Fibroblast of lung (primary cell): ENCODE data around the gene BLTP3B. TPM values are rescaled to one million over a fixed set of nuclear protein-coding genes. Genes with fewer than 3 reads are reported as not detected.
A peak's percentile ranks its signal among the peaks of the same experiment; 100 is the strongest.

Experiments
- DNase-seq, 2 donors: peaks; one replicate each; pipeline versions ENCODE4 v3.0.0 to v3.0.0-alpha.2; 2010; ENCODE audit warnings: low read depth in 2 of 2
- H2AFZ ChIP-seq: 2 replicates; pipeline ENCODE4 v1.5.1; 2012; ENCODE audit warnings: low read length, control low read depth, inconsistent platforms
- H3K27ac ChIP-seq: 2 replicates; pipeline ENCODE4 v1.5.1; 2011; ENCODE audit warnings: low read length, control low read depth; ENCODE audit not compliant: insufficient read depth
- H3K27me3 ChIP-seq: 2 replicates; pipeline ENCODE4 v1.5.1; 2011; ENCODE audit warnings: mild to moderate bottlenecking, low read length; ENCODE audit not compliant: control insufficient read depth, insufficient read depth
- H3K36me3 ChIP-seq: 2 replicates; pipeline ENCODE4 v1.5.1; 2011; ENCODE audit warnings: low read length; ENCODE audit not compliant: control insufficient read depth, insufficient read depth
- H3K4me1 ChIP-seq: 2 replicates; pipeline ENCODE4 v1.5.1; 2011; ENCODE audit warnings: low read length; ENCODE audit not compliant: control insufficient read depth, insufficient read depth; ENCODE audit errors: extremely low read depth
- H3K4me2 ChIP-seq: 2 replicates; pipeline ENCODE4 v1.5.1; 2011; ENCODE audit warnings: low read length, control low read depth; ENCODE audit not compliant: insufficient read depth; ENCODE audit errors: extremely low read depth
- H3K4me3 ChIP-seq, 4 experiments: fragments of 200-600 bp in 1 of 4; sonication (generic) in 1 of 4; replicated peaks in 1 of 4; 2 replicates each; pipeline ENCODE4 v1.5.1; 2011 to 2016; ENCODE audit warnings: low read length in 4 of 4, low read depth in 3 of 4, mild to moderate bottlenecking in 3 of 4, control low read depth in 2 of 4, inconsistent platforms in 1 of 4, mixed read lengths in 1 of 4; ENCODE audit not compliant: insufficient read depth in 1 of 4; ENCODE audit errors: control extremely low read depth in 1 of 4
- H3K79me2 ChIP-seq: 2 replicates; pipeline ENCODE4 v1.5.1; 2012; ENCODE audit warnings: mild to moderate bottlenecking, low read length, inconsistent platforms; ENCODE audit not compliant: control insufficient read depth, insufficient read depth
- H3K9ac ChIP-seq: 2 replicates; pipeline ENCODE4 v1.5.1; 2011; ENCODE audit warnings: mild to moderate bottlenecking, low read length, control low read depth; ENCODE audit not compliant: insufficient read depth
- H3K9me3 ChIP-seq: 2 replicates; pipeline ENCODE4 v1.5.1; 2012; ENCODE audit warnings: low read depth, low read length; ENCODE audit not compliant: control insufficient read depth, insufficient read depth
- H4K20me1 ChIP-seq: 2 replicates; pipeline ENCODE4 v1.5.1; 2011; ENCODE audit warnings: low read length; ENCODE audit not compliant: control insufficient read depth, insufficient read depth; ENCODE audit errors: extremely low read depth
- EZH2 ChIP-seq: IDR thresholded peaks from 2 replicates; pipeline ENCODE4 v1.5.1; 2012; ENCODE audit warnings: low read length, control low read depth, mild to moderate bottlenecking; ENCODE audit errors: missing control alignments
- polyA plus RNA-seq, 2 donors: library from polyadenylated mRNA; depleted of rRNA in 1 of 2; stranded (reverse) in 1 of 2; unstranded in 1 of 2; fragments of >200 nt; gene quantifications; 2 replicates each; pipeline ENCODE4 v1.2.1, GENCODE V29; 2011 to 2012; ENCODE audit warnings: missing spikeins in 1 of 2
- total RNA-seq: library from RNA; depleted of rRNA; stranded (reverse); fragments of >200 nt; gene quantifications from 2 replicates; pipeline ENCODE4 v1.2.1, GENCODE V29; 2014
- TF ChIP-seq, protein P1 (sequence below), 2 donors: IDR thresholded peaks in 1 of 2; conservative IDR thresholded peaks in 1 of 2; 1 replicate in 1 of 2; 2 replicates in 1 of 2; pipeline ENCODE4 v1.5.1; 2011 to 2012; ENCODE audit warnings: low read length in 2 of 2, control low read depth in 1 of 2, inconsistent platforms in 1 of 2, low read depth in 1 of 2, mild to moderate bottlenecking in 1 of 2

The BLTP3B gene
- total and polyA plus RNA-seq, 2 donors (not counting 1 experiment from before 2014, with no cell fraction given), result 30.0 to 44.4 TPM

DNA sequence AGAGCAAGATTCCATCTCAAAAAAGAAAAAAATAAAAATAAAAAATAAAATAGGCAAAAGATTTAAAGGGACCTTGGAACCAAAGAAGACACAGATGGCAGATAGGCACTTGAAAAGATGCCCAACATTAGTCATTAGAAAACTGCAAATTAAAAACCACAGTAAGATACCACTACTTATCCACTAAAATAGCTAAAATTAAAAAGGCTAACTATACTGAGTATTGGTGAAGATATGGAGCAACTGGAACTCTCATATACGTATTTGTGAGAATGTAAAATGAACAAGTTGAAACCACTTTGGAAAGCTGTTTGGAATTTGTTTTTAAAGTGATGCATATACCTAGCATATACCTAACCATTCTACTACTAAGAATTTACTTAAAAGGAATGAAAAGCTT lies 22.3 kb downstream of the BLTP3B start:
- no peak for TF ChIP-seq EZH2
- TF ChIP-seq, protein P1, sequence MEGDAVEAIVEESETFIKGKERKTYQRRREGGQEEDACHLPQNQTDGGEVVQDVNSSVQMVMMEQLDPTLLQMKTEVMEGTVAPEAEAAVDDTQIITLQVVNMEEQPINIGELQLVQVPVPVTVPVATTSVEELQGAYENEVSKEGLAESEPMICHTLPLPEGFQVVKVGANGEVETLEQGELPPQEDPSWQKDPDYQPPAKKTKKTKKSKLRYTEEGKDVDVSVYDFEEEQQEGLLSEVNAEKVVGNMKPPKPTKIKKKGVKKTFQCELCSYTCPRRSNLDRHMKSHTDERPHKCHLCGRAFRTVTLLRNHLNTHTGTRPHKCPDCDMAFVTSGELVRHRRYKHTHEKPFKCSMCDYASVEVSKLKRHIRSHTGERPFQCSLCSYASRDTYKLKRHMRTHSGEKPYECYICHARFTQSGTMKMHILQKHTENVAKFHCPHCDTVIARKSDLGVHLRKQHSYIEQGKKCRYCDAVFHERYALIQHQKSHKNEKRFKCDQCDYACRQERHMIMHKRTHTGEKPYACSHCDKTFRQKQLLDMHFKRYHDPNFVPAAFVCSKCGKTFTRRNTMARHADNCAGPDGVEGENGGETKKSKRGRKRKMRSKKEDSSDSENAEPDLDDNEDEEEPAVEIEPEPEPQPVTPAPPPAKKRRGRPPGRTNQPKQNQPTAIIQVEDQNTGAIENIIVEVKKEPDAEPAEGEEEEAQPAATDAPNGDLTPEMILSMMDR (conservative IDR thresholded peaks at IDR 0.05 in 1 of 2, IDR thresholded peaks at IDR 0.05 in 1 of 2; ENCODE audit: low read depth in 1 of 2, low read length in 2 of 2), result no peak
- H2AFZ ChIP-seq, result no peak overlapping the region
- H3K4me3 ChIP-seq, result no peak overlapping the region
- no peaks in the 10 kb centered on the region for H3K36me3 ChIP-seq
- no peaks in the 10 kb centered on the region for H3K4me1 ChIP-seq
- no peaks in the 10 kb centered on the region for H3K27me3 ChIP-seq
- no peak for DNase-seq
- peaks cover 47% of the 10 kb centered on the region for H3K79me2 ChIP-seq
- no peaks in the 10 kb centered on the region for H4K20me1 ChIP-seq
- H3K4me2 ChIP-seq, result no peak overlapping the region
- H3K27ac ChIP-seq, result no peak overlapping the region
- no peak overlapping the region for H3K9ac ChIP-seq
- H3K9me3 ChIP-seq, result no peaks in the 10 kb centered on the region

DNA sequence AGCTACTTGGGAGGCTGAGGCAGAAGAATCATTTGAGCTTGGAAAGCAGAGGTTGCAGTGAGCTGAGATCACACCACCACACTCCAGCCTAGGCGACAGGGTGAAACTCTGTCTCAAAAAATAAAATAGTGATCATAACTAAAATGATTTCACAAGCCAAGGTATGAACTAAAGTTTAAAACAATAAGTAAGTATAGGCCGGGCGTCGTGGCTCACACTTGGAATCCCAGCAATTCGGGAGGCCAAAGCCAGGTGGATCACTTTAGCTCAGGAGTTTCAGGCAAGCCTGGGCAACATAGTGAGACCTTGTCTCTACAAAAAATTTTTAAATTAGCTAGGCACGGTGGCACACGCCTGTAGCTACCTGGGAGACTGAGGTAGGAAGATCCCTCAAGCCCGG lies 27.4 kb downstream of the BLTP3B start:
- Histone ChIP-seq H3K4me3 (no peak overlapping the region), H3K9me3 (no peaks in the 10 kb centered on the region), H2AFZ (no peak overlapping the region), H3K36me3 (no peaks in the 10 kb centered on the region), H4K20me1 (no peaks in the 10 kb centered on the region), H3K4me2 (no peak overlapping the region), H3K27ac (no peak overlapping the region), H3K4me1 (no peaks in the 10 kb centered on the region), H3K27me3 (no peaks in the 10 kb centered on the region), H3K9ac (no peak overlapping the region), H3K79me2 (peaks cover 38% of the 10 kb centered on the region)
- TF ChIP-seq, protein P1 (conservative IDR thresholded peaks at IDR 0.05 in 1 of 2, IDR thresholded peaks at IDR 0.05 in 1 of 2; ENCODE audit: low read depth in 1 of 2, low read length in 2 of 2), result no peak
- TF ChIP-seq EZH2, result no peak
- no peak for DNase-seq

DNA sequence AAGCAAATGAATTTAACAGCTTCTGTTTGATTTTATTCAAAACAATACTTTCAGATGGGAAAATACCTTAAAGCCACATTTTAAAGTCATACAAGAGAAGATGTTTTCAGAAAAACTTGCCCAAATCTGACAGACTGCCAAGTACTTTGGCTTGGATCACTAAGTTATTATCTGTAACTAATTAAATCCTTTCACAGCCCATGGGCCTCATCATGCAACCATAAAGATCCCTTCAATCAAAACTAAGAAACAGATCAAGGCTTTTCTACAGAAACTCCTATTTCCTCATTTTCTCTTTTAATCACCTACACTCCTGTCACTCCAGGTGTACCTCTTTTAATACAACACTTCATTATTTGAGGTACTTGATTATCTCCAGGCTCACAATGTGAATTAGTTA lies 28.1 kb downstream of the BLTP3B start:
- Histone ChIP-seq H3K27ac (no peak overlapping the region), H3K4me1 (no peaks in the 10 kb centered on the region), H4K20me1 (no peaks in the 10 kb centered on the region), H3K79me2 (peaks cover 40% of the 10 kb centered on the region), H3K4me3 (no peak overlapping the region), H3K36me3 (no peaks in the 10 kb centered on the region), H3K9ac (no peak overlapping the region), H2AFZ (no peak overlapping the region), H3K27me3 (no peaks in the 10 kb centered on the region), H3K9me3 (no peaks in the 10 kb centered on the region), H3K4me2 (no peak overlapping the region)
- TF ChIP-seq, protein P1 (conservative IDR thresholded peaks at IDR 0.05 in 1 of 2, IDR thresholded peaks at IDR 0.05 in 1 of 2; ENCODE audit: low read depth in 1 of 2, low read length in 2 of 2), result no peak
- TF ChIP-seq EZH2, result no peak
- DNase-seq, result peak in 1 of 2 donors; percentile 28
